ENCODE measurements around the gene CEND1.
A peak's percentile ranks its signal among the peaks of the same experiment; 100 is the strongest.

Gene CEND1

DNA sequence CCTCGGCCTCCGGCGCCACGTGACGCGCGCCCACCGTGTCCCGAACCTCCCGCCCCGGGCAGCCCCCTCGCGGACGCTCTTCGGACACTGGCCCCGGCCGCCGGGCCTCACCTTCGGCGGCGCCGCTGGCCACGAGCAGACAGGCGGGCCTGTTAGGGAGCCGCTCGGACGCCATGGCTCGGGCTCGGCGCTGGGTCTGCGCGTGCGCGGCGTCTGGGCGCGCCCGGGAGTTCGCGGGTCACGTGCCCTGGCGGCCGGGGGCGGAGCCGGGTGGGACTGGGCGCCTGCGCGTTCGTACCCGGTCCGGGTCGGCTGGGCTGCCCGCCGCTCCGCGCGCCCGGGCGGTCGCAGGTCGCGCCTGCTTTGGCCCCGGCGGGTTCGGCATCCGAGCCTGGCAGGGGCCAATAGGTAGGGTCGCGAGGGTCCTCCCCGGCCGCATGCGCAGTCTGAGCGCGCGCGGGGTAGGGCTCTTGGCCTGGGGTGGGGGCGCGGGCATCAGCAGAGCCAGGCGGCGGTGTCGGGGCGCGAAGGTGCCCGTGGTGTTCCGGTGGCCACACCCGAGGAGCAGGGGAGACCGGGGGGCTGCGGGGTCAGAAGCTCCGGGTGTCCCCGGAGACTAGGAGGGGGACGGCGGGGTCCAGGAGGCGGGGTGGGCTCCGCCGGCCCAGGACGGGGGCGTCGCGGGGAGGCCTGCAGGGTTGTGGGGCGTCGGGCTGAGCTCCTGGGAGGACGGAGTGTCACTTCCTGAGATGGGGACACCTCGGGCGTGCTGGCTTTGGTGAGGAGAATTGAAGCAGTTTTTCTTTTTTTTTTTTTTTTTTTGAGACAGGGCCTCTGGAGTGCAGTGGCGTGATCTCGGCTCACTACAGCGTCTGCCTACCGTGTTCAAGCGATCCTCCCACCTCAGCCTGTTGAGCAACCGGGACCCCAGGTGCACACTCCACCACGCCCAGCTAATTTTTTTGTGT, 12.3 kb downstream of the CEND1 start, which contains the start of gene GATD1:
GATD1 (minus strand) TSS at position 200 of the 968 bp plus-strand sequence; CDS start at position 175, 25 bp downstream.
- peak; percentile 84 for DNase-seq

DNA sequence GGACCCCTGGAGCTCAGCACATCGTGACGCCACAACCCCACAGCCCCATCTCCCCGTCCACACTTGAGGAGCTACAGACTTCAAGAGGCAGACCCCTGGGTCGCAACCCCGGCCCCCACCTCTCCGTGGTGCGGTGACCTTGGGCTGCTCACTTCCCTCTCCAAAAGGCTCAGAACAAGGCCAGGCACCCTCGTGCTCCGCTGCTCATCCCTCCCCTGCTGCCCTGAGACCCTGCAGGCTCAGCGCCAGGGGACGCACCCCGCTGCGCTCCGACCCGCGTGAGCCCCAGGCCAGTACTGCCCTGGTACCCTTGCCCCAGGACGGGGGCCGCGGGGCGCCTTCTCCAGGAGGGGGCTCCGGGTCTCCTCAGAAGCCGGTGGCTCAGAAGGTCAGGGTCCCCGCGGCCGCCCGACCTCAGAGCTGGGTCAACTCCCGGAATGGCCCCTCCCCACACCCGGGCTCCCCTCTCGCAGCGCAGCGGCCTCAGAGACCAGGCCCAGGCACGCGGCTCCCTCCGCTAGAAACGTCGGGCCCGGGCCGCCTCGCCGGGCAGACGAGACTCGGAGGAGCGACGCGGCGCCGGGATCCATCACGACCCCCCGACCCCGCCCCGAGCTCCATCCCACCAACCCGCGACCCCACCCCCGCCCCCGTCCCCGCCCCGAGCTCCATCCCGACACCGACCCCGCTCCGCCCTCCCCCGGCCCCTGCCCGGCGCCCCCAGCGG, 13.2 kb downstream of the CEND1 start:
- peak; percentile 42 for DNase-seq

DNA sequence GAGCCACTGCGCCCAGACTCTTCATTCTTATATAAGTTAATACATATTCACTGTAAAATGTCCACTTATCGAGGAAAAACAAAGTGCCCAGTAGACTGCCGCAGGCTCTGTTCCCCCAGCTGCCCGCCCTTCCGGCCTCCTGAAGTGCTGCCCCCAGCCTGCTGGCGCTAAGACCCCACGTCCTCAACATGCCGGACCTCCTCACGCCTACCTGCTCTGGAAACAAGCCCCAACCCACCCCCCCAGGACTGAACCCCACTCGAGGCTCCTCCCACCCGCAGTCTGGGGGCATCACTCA, 13.7 kb downstream of the CEND1 start:
- no peak for DNase-seq

DNA sequence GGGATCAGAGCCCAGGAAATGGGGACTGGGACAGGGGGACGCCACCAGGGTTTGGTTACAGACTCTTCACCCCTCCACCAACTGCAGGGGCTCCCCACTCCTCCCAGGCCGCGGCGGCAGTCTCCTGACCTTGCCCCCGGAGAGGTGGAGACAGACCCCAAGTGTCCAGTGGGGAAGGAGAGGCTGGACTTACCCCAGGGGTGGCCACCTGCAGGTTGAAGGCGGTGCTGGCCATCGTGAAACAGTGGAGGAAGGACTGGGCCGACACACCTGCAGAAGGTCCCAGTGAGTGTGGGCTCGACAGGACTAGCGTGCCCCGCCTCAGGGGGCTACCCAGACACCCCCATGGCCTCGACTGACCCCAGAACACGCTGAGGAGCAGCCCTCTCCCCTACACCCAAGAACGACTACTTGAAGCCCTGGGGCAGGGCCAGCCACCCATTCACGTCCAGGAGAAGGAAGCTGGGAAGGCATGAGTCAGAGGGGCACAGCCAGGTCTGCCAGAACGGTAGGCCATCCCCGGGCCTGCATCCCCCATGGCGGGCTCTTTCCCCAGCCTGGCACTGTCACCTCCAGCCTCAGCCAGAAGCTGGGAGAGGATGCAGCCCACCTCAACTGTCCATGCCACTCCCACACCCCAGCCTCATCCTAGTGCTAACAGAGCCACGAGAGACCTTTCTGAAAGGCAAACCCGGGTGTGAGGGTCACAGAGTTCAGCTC, 14.9 kb downstream of the CEND1 start:
- no peak for DNase-seq

DNA sequence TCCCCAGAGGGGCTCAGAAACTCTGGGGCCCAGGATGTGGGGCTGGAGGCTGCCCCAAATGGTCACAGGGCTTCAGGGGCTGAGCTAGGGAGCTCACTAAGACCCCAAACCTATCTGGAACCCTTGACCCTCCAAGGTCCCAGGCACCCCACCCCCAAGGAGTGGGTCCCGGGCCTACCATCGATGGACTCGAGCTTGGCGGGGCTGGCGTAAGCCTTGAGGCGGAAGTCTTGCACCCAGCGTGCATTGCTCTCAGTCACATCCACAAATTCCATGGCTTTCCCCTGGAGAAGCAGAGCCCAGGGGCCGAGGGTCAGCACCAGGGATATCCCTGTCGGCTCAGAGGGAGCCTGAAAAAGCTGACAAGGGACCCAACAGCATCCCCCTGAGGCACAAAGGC, 16.1 kb downstream of the CEND1 start:
- no peak for DNase-seq

DNA sequence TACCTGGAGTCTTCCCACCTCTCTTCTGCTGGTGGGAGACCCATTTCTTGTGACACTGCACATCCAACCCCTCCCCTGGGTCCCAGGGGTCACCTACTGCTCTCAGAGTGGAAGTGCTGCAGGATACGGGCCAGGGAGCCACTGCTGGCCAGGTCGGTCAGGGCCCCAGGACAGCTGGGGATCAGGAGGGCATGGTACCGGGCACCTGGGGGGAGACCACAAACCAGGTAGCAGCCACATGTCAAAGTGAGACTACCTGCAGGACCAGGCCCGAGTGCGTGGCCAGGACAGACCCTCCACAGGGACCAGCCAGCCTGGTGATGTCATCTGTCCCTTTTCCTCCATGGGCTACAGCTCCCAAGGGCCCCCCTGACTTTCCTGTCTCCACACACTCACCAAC, 16.5 kb downstream of the CEND1 start:
- DNase-seq = no peak

- DNase-seq = no peak
Measured at GRCh38 chr11:772429-773390, 17.2 kb downstream of the CEND1 start.

GRCh38 chr11:771617-772204, 18.2 kb downstream of the CEND1 start:
- no peak for DNase-seq

DNA sequence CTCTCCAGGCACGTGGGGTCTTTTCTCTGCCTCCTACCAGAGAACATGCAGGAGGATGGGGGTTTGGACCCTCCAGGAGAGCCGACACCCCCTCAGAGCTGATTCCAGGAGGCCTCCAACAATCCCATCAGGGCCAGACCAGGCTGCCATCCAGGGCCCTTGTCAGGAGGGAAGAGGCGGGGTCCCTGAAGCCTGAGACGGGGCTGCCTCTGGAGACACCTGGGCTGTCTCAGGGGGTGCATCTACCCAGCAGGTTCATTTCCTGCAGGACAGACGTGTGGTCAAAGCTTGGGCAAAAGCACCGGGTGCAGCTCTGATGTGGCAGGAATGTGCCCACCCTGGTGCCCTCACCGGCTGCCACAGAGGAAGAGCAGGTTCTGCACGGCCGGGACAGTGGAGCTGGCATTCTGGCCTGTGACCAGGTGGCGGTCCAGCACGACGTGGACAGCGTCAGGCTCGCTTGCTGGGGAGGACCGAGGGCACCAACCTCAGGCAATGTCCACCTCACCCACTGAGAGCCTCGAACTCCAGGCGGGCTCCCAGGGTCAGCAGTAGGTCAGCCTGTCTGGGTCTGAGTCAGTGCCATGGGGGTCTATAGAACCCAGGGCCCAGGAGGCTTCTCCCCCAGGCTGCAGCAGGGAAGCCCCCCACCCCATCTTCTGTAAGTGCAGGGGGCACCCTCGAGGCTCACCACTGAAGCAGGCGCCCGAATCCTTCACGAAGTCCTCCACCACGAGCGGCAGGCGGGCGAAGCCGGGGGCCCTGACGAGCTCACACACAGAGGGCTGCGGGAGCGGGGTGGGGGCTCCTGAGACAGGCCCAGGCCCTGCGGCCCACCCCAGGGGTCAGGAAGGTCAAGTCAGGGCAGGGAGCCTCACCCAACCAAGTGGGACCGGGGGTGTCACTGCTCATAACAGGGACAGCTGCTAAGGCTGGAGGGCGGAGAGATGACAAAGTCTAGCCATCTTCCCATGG, 19.0 kb downstream of the CEND1 start:
- DNase-seq = no peak

DNA sequence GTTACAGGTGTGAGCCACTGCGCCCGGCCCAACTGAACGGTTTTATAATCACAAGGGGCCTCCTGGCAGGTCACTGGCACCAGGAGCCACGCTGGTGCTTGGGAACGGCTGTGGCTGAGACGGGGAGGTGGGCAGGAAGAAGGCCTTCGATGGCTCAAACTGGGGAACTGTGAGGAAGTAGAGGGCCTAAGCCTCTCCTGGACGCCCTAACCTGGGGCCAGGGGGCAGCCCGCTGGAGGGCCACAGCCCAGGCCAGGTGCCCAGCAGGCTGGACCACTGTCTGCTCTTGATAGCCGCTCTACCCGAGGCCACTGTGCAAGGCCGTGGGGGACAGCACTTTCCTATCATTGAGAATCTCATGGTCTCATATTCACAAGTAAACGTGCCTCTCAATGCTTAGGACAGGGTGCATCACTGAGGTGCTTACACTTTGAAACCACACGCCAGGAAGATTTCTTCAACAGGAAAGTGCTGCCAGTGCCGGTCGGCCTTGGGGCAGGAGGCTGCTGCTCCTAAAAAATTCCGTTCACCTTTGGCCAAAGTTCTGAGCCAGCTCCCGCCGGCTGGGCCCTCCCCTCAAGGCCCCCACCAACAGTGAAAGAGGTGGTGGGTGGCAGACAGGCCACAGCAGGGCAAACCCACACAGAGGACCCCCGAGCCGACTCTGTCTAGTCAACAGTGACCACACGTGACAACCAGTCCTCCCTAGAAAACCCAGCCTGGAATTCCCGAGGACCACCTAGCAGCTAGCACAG, 19.8 kb downstream of the CEND1 start:
- no peak for DNase-seq

DNA sequence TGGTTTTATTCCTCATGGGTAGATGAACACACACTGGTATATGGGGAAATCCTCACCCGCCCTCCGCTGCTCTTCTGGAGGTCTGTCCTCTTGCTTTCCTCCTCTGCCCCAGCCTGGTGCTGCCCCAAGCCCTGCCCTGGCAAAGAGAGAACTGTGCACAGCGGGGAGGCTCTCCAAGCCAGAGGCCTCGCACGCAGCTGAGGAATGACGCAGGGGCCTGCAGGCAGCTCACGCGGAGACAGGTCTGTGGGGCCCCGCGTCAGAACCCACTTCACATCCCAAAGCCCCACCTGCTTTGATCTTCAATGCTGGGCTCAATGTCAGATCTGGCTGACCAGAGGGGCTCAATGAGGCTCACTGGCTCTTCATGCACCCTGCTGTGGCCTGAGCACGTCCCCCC, 22.7 kb downstream of the CEND1 start:
- DNase-seq = no peak

- no peak for DNase-seq
Measured at GRCh38 chr11:766936-767210, 23.0 kb downstream of the CEND1 start.

- DNase-seq = no peak
Measured at GRCh38 chr11:766106-766935, 23.6 kb downstream of the CEND1 start.

GRCh38 chr11:765802-766091, 24.1 kb downstream of the CEND1 start:
- DNase-seq = no peak

GRCh38 chr11:765025-765801, 24.7 kb downstream of the CEND1 start:
- peak; percentile 50 for DNase-seq

DNA sequence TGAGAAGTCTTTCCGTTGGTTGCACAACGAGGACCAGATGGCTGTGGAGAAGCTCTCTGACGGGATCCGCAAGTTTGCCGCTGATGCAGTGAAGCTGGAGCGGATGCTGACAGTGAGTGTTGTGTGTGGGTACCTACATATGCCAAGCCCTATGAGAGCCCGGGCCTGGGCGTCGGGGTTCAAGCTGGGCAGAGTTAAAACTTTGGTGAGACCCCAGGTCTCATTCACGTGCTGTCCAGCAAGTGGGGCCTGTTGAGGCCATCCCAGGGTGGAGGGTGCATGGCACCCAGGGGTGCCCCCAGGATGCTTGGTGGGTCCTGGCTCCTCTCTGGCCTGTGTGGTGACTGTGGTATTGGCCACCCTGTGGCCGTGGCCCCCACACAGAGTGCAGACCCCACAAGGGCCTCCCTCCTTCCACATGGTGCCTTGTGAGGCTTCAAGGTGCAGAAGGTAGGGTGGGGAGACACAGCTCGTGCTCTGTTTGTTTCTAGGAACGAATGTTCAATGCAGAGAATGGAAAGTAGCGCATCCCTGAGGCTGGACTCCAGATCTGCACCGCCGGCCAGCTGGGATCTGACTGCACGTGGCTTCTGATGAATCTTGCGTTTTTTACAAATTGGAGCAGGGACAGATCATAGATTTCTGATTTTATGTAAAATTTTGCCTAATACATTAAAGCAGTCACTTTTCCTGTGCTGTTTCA, 25.4 kb downstream of the CEND1 start:
- no peak for DNase-seq

DNA sequence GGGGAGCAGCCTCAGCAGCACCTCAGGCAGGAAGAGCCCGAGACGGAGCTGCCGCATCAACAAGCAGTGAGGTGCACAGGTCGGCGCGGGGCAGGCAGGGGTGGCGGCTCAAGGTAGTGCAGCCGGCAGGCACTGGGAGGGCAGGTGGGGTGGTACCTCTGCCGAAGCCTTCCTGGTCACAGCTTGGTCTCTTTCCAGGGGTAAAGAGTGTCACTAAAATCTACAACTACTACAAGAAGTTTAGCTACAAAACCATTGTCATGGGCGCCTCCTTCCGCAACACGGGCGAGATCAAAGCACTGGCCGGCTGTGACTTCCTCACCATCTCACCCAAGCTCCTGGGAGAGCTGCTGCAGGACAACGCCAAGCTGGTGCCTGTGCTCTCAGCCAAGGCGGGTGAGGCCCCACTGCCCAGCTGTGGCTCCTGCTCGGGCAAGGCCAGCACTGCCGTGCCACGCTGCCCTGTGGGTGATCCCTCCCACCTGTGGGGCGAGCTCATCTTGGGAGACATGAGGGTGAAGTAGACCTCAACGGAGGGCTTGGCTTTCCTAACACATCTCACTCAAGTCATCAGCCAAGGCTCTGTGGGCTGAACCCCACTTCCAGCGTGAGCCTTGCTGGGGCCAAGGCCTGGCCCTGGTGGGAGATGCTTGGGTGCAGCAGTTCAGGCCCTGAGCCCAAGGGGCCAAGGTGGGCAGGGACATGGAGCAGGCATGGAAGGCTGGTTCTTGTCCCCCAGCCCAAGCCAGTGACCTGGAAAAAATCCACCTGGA, 26.2 kb downstream of the CEND1 start:
- no peak for DNase-seq
